H1 (cell line): ENCODE data around the gene POLA2. TPM values are rescaled to one million over a fixed set of nuclear protein-coding genes. Genes with fewer than 3 reads are reported as not detected.

ENCODE experiments used
- CTCF ChIA-PET: fragments of 300-600 bp; sonication (Branson Sonifier 250); formaldehyde crosslinking; loops from one replicate; lab custom pipeline; 2021; ENCODE audit not compliant: partially characterized antibody; lab: Charles Lee
- POLR2A ChIA-PET: fragments of 300-600 bp; sonication (Branson Sonifier 250); formaldehyde crosslinking; loops from one replicate; lab custom pipeline; 2021; ENCODE audit warnings: inconsistent platforms; ENCODE audit not compliant: partially characterized antibody; lab: Charles Lee
- DNase-seq, 2 experiments: peaks; one replicate each; pipeline versions ENCODE4 v3.0.0 to v3.0.0-alpha.2; 2010 to 2022; ENCODE audit warnings: low spot score in 2 of 2, low read depth in 1 of 2, mixed read lengths in 1 of 2
- FAIRE-seq: peaks from 2 replicates; lab custom pipeline; 2011; peaks lifted over from hg19 to GRCh38; lab: Jason Lieb, UNC
- H2AFZ ChIP-seq: 2 replicates; pipeline ENCODE4 v1.8.1; 2012; ENCODE audit warnings: low read length, inconsistent platforms
- H2AK5ac ChIP-seq: 2 replicates; pipeline ENCODE4 v1.6.1; 2013; ENCODE audit warnings: low read depth, low read length
- H2BK120ac ChIP-seq: replicated peaks from 2 replicates; pipeline ENCODE3; 2013; ENCODE audit warnings: low read depth, low read length, inconsistent platforms
- H2BK12ac ChIP-seq: 2 replicates; pipeline ENCODE4 v1.6.1; 2013; ENCODE audit warnings: low read depth, low read length
- H2BK15ac ChIP-seq: 2 replicates; pipeline ENCODE4 v1.6.1; 2013; ENCODE audit warnings: low read length
- H2BK20ac ChIP-seq: 2 replicates; pipeline ENCODE4 v1.6.1; 2013; ENCODE audit warnings: low read length
- H2BK5ac ChIP-seq: 2 replicates; pipeline ENCODE4 v1.6.1; 2013; ENCODE audit warnings: low read depth, low read length
- H3K14ac ChIP-seq: 2 replicates; pipeline ENCODE4 v1.6.1; 2013; ENCODE audit warnings: inconsistent platforms; ENCODE audit not compliant: insufficient read length
- H3K18ac ChIP-seq: 2 replicates; pipeline ENCODE4 v1.6.1; 2013; ENCODE audit warnings: low read length; ENCODE audit errors: extremely low read depth
- H3K23ac ChIP-seq: 2 replicates; pipeline ENCODE4 v1.6.1; 2013; ENCODE audit warnings: inconsistent platforms; ENCODE audit not compliant: insufficient read length
- H3K23me2 ChIP-seq: 2 replicates; pipeline ENCODE4 v1.6.1; 2013; ENCODE audit warnings: low read depth, low read length
- H3K27ac ChIP-seq: 2 replicates; pipeline ENCODE4 v1.6.1; 2011; ENCODE audit warnings: low read depth, low read length, inconsistent platforms
- H3K27me3 ChIP-seq, 4 experiments: replicated peaks in 1 of 4; 1 replicate in 1 of 4; 2 replicates in 3 of 4; pipeline versions ENCODE4 v1.6.1 to v1.8.1; 2011 to 2013; ENCODE audit warnings: low read length in 3 of 4, mild to moderate bottlenecking in 3 of 4, inconsistent platforms in 2 of 4, mixed read lengths in 2 of 4, moderate library complexity in 1 of 4; ENCODE audit not compliant: control insufficient read depth in 3 of 4, insufficient read depth in 3 of 4; ENCODE audit errors: extremely low read depth in 1 of 4
- H3K36me3 ChIP-seq, 4 experiments: 2 replicates each; pipeline versions ENCODE4 v1.6.1 to v1.8.1; 2011 to 2013; ENCODE audit warnings: mild to moderate bottlenecking in 4 of 4, low read length in 3 of 4, moderate library complexity in 2 of 4, control low read depth in 1 of 4, inconsistent platforms in 1 of 4; ENCODE audit not compliant: insufficient read depth in 4 of 4, control insufficient read depth in 2 of 4
- H3K4ac ChIP-seq: replicated peaks from 2 replicates; pipeline ENCODE3; 2013; ENCODE audit warnings: low read length, low read depth, mixed read lengths, inconsistent platforms; ENCODE audit not compliant: insufficient read length
- H3K4me1 ChIP-seq, 4 experiments: replicated peaks in 1 of 4; 1 replicate in 1 of 4; 2 replicates in 3 of 4; pipeline versions ENCODE4 v1.6.1 to v1.8.1; 2011 to 2013; ENCODE audit warnings: low read length in 3 of 4, inconsistent platforms in 2 of 4, mixed read lengths in 1 of 4; ENCODE audit not compliant: insufficient read depth in 4 of 4, control insufficient read depth in 3 of 4
- H3K4me2 ChIP-seq, 2 experiments: 2 replicates each; pipeline versions ENCODE4 v1.6.1 to v1.8.1; 2011 to 2013; ENCODE audit warnings: low read depth in 2 of 2, low read length in 2 of 2, control low read depth in 1 of 2, inconsistent platforms in 1 of 2, mild to moderate bottlenecking in 1 of 2; ENCODE audit not compliant: insufficient read depth in 1 of 2
- H3K4me3 ChIP-seq, 4 experiments: fragments of 200-600, 300-600 bp in 1 of 4; sonication (generic), shearing (Covaris generic), sonication (Bioruptor Twin) in 1 of 4; 2 replicates each; pipeline versions ENCODE4 v1.5.1 to v1.8.1; 2011 to 2016; ENCODE audit warnings: low read length in 4 of 4, low read depth in 3 of 4, control low read depth in 2 of 4, inconsistent platforms in 2 of 4, mild to moderate bottlenecking in 2 of 4, mixed read lengths in 1 of 4, moderate library complexity in 1 of 4; ENCODE audit not compliant: insufficient read depth in 2 of 4; ENCODE audit errors: extremely low read depth in 1 of 4
- H3K56ac ChIP-seq: replicated peaks from 2 replicates; pipeline ENCODE3; 2013; ENCODE audit warnings: low read depth, mild to moderate bottlenecking, mixed read lengths, low read length, inconsistent platforms; ENCODE audit not compliant: insufficient read length
- H3K79me1 ChIP-seq: 2 replicates; pipeline ENCODE4 v1.6.1; 2013; ENCODE audit warnings: low read depth, low read length, control low read depth
- H3K79me2 ChIP-seq, 2 experiments: 2 replicates each; pipeline versions ENCODE4 v1.6.1 to v1.8.1; 2012 to 2013; ENCODE audit warnings: low read length in 2 of 2, mild to moderate bottlenecking in 2 of 2, inconsistent platforms in 1 of 2; ENCODE audit not compliant: insufficient read depth in 2 of 2, control insufficient read depth in 1 of 2
- H3K9ac ChIP-seq, 4 experiments: replicated peaks in 1 of 4; 1 replicate in 1 of 4; 2 replicates in 3 of 4; pipeline versions ENCODE4 v1.6.1 to v1.8.1; 2011 to 2013; ENCODE audit warnings: low read depth in 3 of 4, low read length in 3 of 4, control low read depth in 2 of 4, mild to moderate bottlenecking in 2 of 4, moderate library complexity in 2 of 4, inconsistent platforms in 1 of 4; ENCODE audit errors: extremely low read depth in 1 of 4
- H3K9me3 ChIP-seq, 2 experiments: 2 replicates each; pipeline versions ENCODE4 v1.6.1 to v1.8.1; 2012 to 2013; ENCODE audit warnings: mild to moderate bottlenecking in 2 of 2, moderate library complexity in 2 of 2, control low read depth in 1 of 2, inconsistent platforms in 1 of 2, low read depth in 1 of 2, low read length in 1 of 2, mixed read lengths in 1 of 2; ENCODE audit not compliant: insufficient read depth in 2 of 2
- H4K20me1 ChIP-seq, 2 experiments: replicated peaks in 1 of 2; 2 replicates each; pipeline versions ENCODE3 to v1.8.1; 2011 to 2013; ENCODE audit warnings: inconsistent platforms in 2 of 2, low read length in 2 of 2, mild to moderate bottlenecking in 1 of 2; ENCODE audit not compliant: insufficient read depth in 2 of 2, control insufficient read depth in 1 of 2
- H4K5ac ChIP-seq: 2 replicates; pipeline ENCODE4 v1.6.1; 2013; ENCODE audit warnings: low read length, low read depth, mixed read lengths, inconsistent platforms; ENCODE audit not compliant: insufficient read length
- H4K8ac ChIP-seq: 2 replicates; pipeline ENCODE4 v1.8.0; 2013; ENCODE audit warnings: mild to moderate bottlenecking, moderate library complexity, low read length, inconsistent platforms; ENCODE audit not compliant: insufficient read depth; ENCODE audit errors: extremely low read depth
- H4K91ac ChIP-seq: replicated peaks from 2 replicates; pipeline ENCODE3; 2013; ENCODE audit warnings: low read length, mixed read lengths, inconsistent platforms; ENCODE audit not compliant: insufficient read length
- BACH1 ChIP-seq: IDR thresholded peaks from 2 replicates; pipeline ENCODE4 v1.6.1; 2012; ENCODE audit warnings: low read length, improper control_type of control experiment
- BCL11A ChIP-seq, 2 experiments: IDR thresholded peaks; one replicate each; pipeline ENCODE4 v1.6.1; 2011; ENCODE audit warnings: low read depth in 2 of 2, low read length in 2 of 2, mild to moderate bottlenecking in 2 of 2
- CREB1 ChIP-seq: IDR thresholded peaks from 2 replicates; pipeline ENCODE4 v1.6.1; 2012; ENCODE audit warnings: inconsistent platforms
- CTBP2 ChIP-seq: IDR thresholded peaks from 2 replicates; pipeline ENCODE4 v1.7.0; 2011; ENCODE audit warnings: borderline replicate concordance, mild to moderate bottlenecking, moderate library complexity, mixed read lengths, low read length; ENCODE audit not compliant: insufficient read depth, insufficient read length
- EZH2 ChIP-seq: fragments of 200-600 bp; sonication (generic); IDR thresholded peaks from 2 replicates; pipeline ENCODE4 v1.7.1; 2012; ENCODE audit warnings: low read depth, mild to moderate bottlenecking, moderate library complexity, low read length, inconsistent platforms; ENCODE audit not compliant: severe bottlenecking
- JUND ChIP-seq: IDR thresholded peaks from 2 replicates; pipeline ENCODE4 v1.6.1; 2011; ENCODE audit warnings: mild to moderate bottlenecking, improper control_type of control experiment, low read length
- KDM4A ChIP-seq: IDR thresholded peaks from one replicate; pipeline ENCODE4 v1.7.1; 2012; ENCODE audit warnings: low read depth, mild to moderate bottlenecking, moderate library complexity, low read length, inconsistent platforms; ENCODE audit not compliant: severe bottlenecking
- NANOG ChIP-seq: IDR thresholded peaks from 2 replicates; pipeline ENCODE4 v1.6.1; 2011; ENCODE audit warnings: low read length, low read depth, mild to moderate bottlenecking, inconsistent platforms; ENCODE audit not compliant: insufficient read depth, poor library complexity, severe bottlenecking
- SAP30 ChIP-seq: fragments of 300-600 bp; sonication (generic); IDR thresholded peaks from 2 replicates; pipeline ENCODE4 v1.7.1; 2012; ENCODE audit warnings: low read length, moderate library complexity, mild to moderate bottlenecking, inconsistent platforms; ENCODE audit not compliant: insufficient read depth, insufficient replicate concordance
- SIRT6 ChIP-seq: IDR thresholded peaks from one replicate; pipeline ENCODE4 v1.7.1; 2012; ENCODE audit warnings: low read length, inconsistent platforms
- SP2 ChIP-seq: IDR thresholded peaks from 2 replicates; pipeline ENCODE4 v1.6.1; 2012; ENCODE audit warnings: mild to moderate bottlenecking, low read length, inconsistent platforms
- TBP ChIP-seq: IDR thresholded peaks from 2 replicates; pipeline ENCODE4 v1.6.1; 2011; ENCODE audit warnings: low read depth, low read length, improper control_type of control experiment
- TCF12 ChIP-seq: IDR thresholded peaks from 2 replicates; pipeline ENCODE4 v1.6.1; 2011; ENCODE audit warnings: low read depth, mild to moderate bottlenecking, low read length
- YY1 ChIP-seq: IDR thresholded peaks from 2 replicates; pipeline ENCODE4 v1.6.1; 2011; ENCODE audit warnings: low read depth, mild to moderate bottlenecking, low read length
- WGBS, 2 experiments: shearing (Covaris generic) in 1 of 2; methylation state at CpG; one replicate each; pipeline versions ENCODE4 v1.1.6 to v1.1.7; 2013 to 2015; ENCODE audit warnings: low lambda C conversion rate in 2 of 2, mixed read lengths in 2 of 2, inconsistent platforms in 1 of 2, low coverage in 1 of 2, missing lambda C conversion rate in 1 of 2; ENCODE audit not compliant: insufficient replicate concordance in 2 of 2, insufficient coverage in 1 of 2, insufficient read length in 1 of 2; ENCODE audit errors: extremely low coverage in 1 of 2, missing lambda C conversion rate in 1 of 2; 5-methylcytosine and 5-hydroxymethylcytosine counted together
- polyA plus RNA-seq, 7 experiments: library from polyadenylated mRNA; depleted of rRNA in 3 of 7; stranded (reverse) in 5 of 7; unstranded in 2 of 7; fragments of >200 nt in 5 of 7; fragments of 200-250 nt in 2 of 7; gene quantifications; 1 replicate in 5 of 7; 2 replicates in 1 of 7; 4 replicates in 1 of 7; pipeline versions ENCODE4 v1.2.1 to v1.2.3, GENCODE V29; 2011 to 2013; ENCODE audit warnings: missing spikeins in 2 of 7, mixed read lengths in 2 of 7
- total RNA-seq: library from RNA; stranded (reverse); fragmentation: NEBNext Ultra II Directional; extraction: Animal tissue kit (Norgen Biotek cat#: 25700); gene quantifications from 2 replicates; pipeline ENCODE4 v1.2.1, GENCODE V29; 2021

POLA2 gene
- total and polyA plus RNA-seq, 2 of the 8 experiments (the other 6 are each of a cell fraction or from before 2014, with no cell fraction given): 31.2 to 55.9 TPM

DNA sequence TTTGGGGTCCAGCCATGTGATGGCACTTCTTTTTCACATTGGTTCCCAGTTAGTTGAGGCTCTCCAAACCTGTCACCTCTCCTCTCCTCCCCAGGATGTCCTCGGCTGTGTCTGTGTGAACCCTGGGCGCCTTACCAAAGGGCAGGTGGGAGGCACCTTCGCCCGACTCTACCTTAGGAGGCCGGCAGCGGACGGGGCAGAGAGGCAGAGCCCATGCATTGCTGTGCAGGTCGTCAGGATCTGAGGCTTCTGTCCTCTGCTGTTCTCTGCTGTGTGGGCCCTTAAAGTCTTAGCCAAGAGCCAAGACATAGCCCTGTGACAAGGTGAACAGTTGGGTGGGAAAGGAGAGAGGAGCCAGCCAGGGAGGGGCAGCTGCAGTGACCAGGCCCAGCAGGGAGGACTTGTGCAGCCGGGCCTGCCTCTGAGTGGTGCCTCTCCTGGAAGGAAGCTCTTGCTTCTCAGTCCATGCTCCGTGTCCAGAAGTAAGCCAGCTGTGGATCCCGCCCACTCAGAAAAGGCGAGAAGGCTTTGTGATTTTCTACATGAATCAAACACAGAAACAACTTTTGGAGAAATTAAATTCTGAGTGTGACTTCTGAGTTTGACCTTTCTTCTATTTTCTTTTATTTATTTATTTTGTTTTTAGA lies 35.4 kb downstream of the POLA2 start:
- Histone ChIP-seq H2BK20ac (no peak overlapping the region), H2BK5ac (no peak overlapping the region), H3K79me2 (no peaks in the 10 kb centered on the region), H3K56ac (no peak overlapping the region), H4K20me1 (peaks cover 0 to 3% of the 10 kb centered on the region in 2 experiments), H4K91ac (no peak overlapping the region), H2BK120ac (no peak overlapping the region), H3K4me1 (peaks cover 0 to 10% (median 6%) of the 10 kb centered on the region in 4 experiments; a peak in 6 of 7 replicates), H3K18ac (no peak overlapping the region), H3K23ac (no peak overlapping the region), H3K4ac (no peak overlapping the region), H3K4me3 (no peak overlapping the region), H3K27ac (no peak overlapping the region), H3K79me1 (no peaks in the 10 kb centered on the region; the same call in 1 of the 2 replicates), H2AK5ac (no peak overlapping the region), H4K8ac (no peak overlapping the region), H2AFZ (no peak overlapping the region), H3K14ac (no peak overlapping the region), H3K4me2 (no peak overlapping the region), H3K23me2 (no peaks in the 10 kb centered on the region), H2BK15ac (no peak overlapping the region), H3K36me3 (peaks cover 25 to 60% (median 44%) of the 10 kb centered on the region in 4 experiments), H3K27me3 (no peaks in the 10 kb centered on the region), H3K9me3 (no peaks in the 10 kb centered on the region), H3K9ac (no peak overlapping the region), H2BK12ac (no peak overlapping the region), H4K5ac (no peak overlapping the region)
- ChIA-PET CTCF (interaction anchor here (0.6 to 52.8 kb wide), 3 partner anchors 10 to 44 kb away, joined by 3 to 1179 read pairs (median 1179); partner anchors contain the start of genes CDC42EP2 and DPF2), POLR2A (interaction anchor here (0.9 to 2.5 kb wide), 4 partner anchors 14 to 180 kb away, joined by 3 to 7 read pairs (median 3); partner anchors contain the start of gene ZNHIT2)
- FAIRE-seq: no peak
- WGBS, 2 experiments: 90% methylated on average over 12 of the region's 12 CpGs; no CpG with 5 or more reads in 1 of the 2 experiments
- DNase-seq: no peak
- TF ChIP-seq TCF12 (no peak), YY1 (no peak), SIRT6 (no peak), TBP (no peak), EZH2 (no peak), CREB1 (no peak), KDM4A (no peak), SP2 (no peak), BCL11A (IDR thresholded peaks at IDR 0.05; ENCODE audit: low read depth in 2 of 2, low read length in 2 of 2) (no peak), CTBP2 (no peak), BACH1 (no peak), SAP30 (no peak), NANOG (no peak), JUND (no peak)
